Measurements from ENCODE around the gene FGD3.

The FGD3 gene

DNA sequence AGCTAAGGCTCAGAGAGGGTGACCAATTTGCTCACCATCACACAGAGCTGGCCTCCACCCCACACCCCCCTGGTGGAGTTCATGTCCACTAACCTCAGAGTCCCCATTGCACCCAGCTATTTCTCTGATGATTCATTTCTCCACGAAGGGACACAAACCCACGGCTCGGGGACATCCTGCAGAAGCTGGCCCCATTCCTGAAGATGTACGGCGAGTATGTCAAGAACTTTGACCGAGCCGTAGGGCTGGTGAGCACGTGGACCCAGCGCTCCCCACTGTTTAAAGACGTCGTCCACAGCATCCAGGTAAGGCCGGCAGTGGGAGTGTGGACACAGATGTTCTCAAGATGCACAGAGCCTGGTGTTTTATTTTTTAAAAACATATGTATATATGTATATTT is 58.6 kb downstream of the FGD3 start:
- no peaks in the 10 kb centered on the region for H3K79me2 ChIP-seq (ENCODE audit: insufficient read depth, low read depth)
- no peaks in the 10 kb centered on the region for H4K20me1 ChIP-seq (ENCODE audit: insufficient read depth)
- no peak overlapping the region for H3K27ac ChIP-seq
- 0 out of 2 replicates have a peak, but pooled peaks cover 5% of the 10 kb centered on the region for H3K36me3 ChIP-seq (ENCODE audit: insufficient read depth)
- H3K4me3 ChIP-seq (IDR thresholded peaks at IDR 0.05; ENCODE audit: insufficient read depth, low read depth, low read length): no peak overlapping the region
- no peak overlapping the region for H3K9ac ChIP-seq
- H3K4me1 ChIP-seq (ENCODE audit: low read depth, poor library complexity, severe bottlenecking): no peaks in the 10 kb centered on the region
- no peaks in the 10 kb centered on the region for H3K27me3 ChIP-seq (ENCODE audit: insufficient read depth, low read depth)
- TF ChIP-seq, protein P1, sequence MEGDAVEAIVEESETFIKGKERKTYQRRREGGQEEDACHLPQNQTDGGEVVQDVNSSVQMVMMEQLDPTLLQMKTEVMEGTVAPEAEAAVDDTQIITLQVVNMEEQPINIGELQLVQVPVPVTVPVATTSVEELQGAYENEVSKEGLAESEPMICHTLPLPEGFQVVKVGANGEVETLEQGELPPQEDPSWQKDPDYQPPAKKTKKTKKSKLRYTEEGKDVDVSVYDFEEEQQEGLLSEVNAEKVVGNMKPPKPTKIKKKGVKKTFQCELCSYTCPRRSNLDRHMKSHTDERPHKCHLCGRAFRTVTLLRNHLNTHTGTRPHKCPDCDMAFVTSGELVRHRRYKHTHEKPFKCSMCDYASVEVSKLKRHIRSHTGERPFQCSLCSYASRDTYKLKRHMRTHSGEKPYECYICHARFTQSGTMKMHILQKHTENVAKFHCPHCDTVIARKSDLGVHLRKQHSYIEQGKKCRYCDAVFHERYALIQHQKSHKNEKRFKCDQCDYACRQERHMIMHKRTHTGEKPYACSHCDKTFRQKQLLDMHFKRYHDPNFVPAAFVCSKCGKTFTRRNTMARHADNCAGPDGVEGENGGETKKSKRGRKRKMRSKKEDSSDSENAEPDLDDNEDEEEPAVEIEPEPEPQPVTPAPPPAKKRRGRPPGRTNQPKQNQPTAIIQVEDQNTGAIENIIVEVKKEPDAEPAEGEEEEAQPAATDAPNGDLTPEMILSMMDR (conservative IDR thresholded peaks at IDR 0.05; ENCODE audit: low read depth, low read length): no peak
- H2AFZ ChIP-seq (ENCODE audit: low read depth): no peak overlapping the region
- H3K4me2 ChIP-seq: no peak overlapping the region

DNA sequence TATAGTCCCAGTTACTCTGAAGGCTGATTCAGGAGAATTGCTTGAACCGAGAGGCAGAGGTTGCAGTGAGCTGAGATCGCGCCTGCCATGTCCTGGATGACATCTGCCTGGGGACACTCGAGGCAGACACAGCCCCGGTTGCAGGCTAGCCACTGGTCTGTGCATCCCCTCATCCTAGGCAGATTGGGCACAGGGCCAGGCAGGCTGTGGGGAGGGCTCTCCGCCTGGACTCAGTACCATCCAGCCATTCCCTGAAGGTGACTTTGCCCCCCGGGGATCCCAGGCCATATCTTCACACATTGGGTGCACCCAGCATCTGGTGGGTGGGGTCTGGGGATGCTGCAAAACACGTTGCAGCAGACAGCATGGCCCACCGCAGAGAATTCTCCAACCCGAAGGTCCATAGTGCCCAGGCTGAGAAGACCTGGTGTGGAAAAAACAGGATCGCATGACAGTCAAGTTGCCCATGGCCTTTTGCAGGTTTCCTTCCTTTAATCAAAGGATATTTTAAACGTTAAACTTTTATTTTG is 60.3 kb downstream of the FGD3 start:
- no peaks in the 10 kb centered on the region for H4K20me1 ChIP-seq (ENCODE audit: insufficient read depth)
- no peak overlapping the region for H3K4me2 ChIP-seq
- no peaks in the 10 kb centered on the region for H3K4me1 ChIP-seq (ENCODE audit: low read depth, poor library complexity, severe bottlenecking)
- H3K79me2 ChIP-seq (ENCODE audit: insufficient read depth, low read depth): no peaks in the 10 kb centered on the region
- no peaks in the 10 kb centered on the region for H3K27me3 ChIP-seq (ENCODE audit: insufficient read depth, low read depth)
- 0 out of 2 replicates have a peak, but pooled peaks cover 5% of the 10 kb centered on the region for H3K36me3 ChIP-seq (ENCODE audit: insufficient read depth)
- H3K4me3 ChIP-seq (IDR thresholded peaks at IDR 0.05; ENCODE audit: insufficient read depth, low read depth, low read length): no peak overlapping the region
- no peak overlapping the region for H3K27ac ChIP-seq
- no peak overlapping the region for H2AFZ ChIP-seq (ENCODE audit: low read depth)
- H3K9ac ChIP-seq: no peak overlapping the region
- TF ChIP-seq, protein P1 (conservative IDR thresholded peaks at IDR 0.05; ENCODE audit: low read depth, low read length): no peak

DNA sequence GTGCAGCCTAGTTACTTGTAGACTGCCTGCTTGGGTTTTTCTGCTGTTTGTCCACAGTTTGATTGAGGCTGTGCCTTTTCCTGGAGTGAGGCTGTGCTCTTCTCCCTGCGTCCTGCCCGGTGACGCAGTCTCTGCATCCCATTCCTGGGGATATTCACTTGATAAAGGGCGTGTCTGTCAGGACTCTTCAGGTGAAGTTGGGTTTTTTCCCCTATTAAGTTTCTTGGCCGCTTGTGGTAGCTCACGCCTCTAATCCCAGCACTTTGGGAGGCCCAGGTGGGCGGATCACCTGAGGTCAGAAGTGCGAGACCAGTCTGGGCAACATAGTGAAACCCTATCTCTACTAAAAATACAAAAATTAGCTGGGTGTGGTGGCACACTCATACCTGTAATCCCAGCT is 61.1 kb downstream of the FGD3 start:
- H3K4me3 ChIP-seq (IDR thresholded peaks at IDR 0.05; ENCODE audit: insufficient read depth, low read depth, low read length): no peak overlapping the region
- H3K4me1 ChIP-seq (ENCODE audit: low read depth, poor library complexity, severe bottlenecking): no peaks in the 10 kb centered on the region
- H3K79me2 ChIP-seq (ENCODE audit: insufficient read depth, low read depth): no peaks in the 10 kb centered on the region
- H2AFZ ChIP-seq (ENCODE audit: low read depth): no peak overlapping the region
- no peaks in the 10 kb centered on the region for H4K20me1 ChIP-seq (ENCODE audit: insufficient read depth)
- H3K27ac ChIP-seq: no peak overlapping the region
- no peak overlapping the region for H3K9ac ChIP-seq
- TF ChIP-seq, protein P1 (conservative IDR thresholded peaks at IDR 0.05; ENCODE audit: low read depth, low read length): no peak
- no peaks in the 10 kb centered on the region for H3K27me3 ChIP-seq (ENCODE audit: insufficient read depth, low read depth)
- H3K36me3 ChIP-seq (ENCODE audit: insufficient read depth): 0 out of 2 replicates have a peak, but pooled peaks cover 5% of the 10 kb centered on the region
- H3K4me2 ChIP-seq: no peak overlapping the region

DNA sequence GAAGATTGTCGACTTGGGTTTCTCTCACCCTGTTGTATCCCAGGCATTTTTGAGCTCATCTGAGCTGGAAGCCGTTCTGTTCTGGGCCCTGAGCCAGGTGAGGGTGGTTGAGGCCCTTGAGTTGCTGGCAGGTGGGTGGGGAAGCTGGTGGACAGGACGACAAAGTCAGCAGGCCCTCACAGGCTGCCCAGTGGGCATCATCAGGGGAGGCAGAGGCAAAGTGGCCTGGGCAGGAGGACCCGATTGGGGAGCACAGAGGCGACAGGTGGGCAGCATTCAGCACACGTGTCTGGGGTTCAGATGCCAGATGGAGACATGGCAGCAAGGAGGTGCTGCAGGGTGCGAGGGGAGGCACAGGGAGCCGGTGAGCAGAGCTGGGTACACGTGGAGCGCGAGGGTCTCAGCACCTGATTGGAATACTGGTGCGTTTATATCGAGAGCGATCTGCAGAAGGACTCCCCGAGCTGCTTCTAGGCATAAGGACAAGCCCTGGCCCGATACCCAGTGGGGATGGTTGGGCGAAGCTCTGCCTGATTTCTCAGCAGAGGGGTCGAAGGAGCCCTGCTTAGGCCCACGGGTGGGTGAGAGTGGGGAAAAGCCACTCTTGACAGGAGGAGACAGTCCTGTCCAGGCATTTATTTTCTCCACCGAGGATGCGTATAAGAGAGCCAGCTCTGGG is 62.2 kb downstream of the FGD3 start:
- TF ChIP-seq, protein P1 (conservative IDR thresholded peaks at IDR 0.05; ENCODE audit: low read depth, low read length): no peak

More for the DNA sequence above, 62.2 kb downstream of the FGD3 start:
- Histone ChIP-seq H4K20me1 (ENCODE audit: insufficient read depth) (no peaks in the 10 kb centered on the region), H3K79me2 (ENCODE audit: insufficient read depth, low read depth) (no peaks in the 10 kb centered on the region), H3K4me2 (no peak overlapping the region), H3K36me3 (ENCODE audit: insufficient read depth) (0 out of 2 replicates have a peak, but pooled peaks cover 5% of the 10 kb centered on the region), H3K27me3 (ENCODE audit: insufficient read depth, low read depth) (no peaks in the 10 kb centered on the region), H3K9ac (no peak overlapping the region), H3K27ac (no peak overlapping the region), H3K4me1 (ENCODE audit: low read depth, poor library complexity, severe bottlenecking) (no peaks in the 10 kb centered on the region), H2AFZ (ENCODE audit: low read depth) (no peak overlapping the region), H3K4me3 (IDR thresholded peaks at IDR 0.05; ENCODE audit: insufficient read depth, low read depth, low read length) (no peak overlapping the region)
